WTC11 (cell line): ENCODE measurements around the gene ADAMTSL4. TPM values are rescaled to one million over a fixed set of nuclear protein-coding genes. Genes with fewer than 3 reads are reported as not detected.

Source experiments
- ATAC-seq: fragments of 200-7000 bp; cut with Tn5 transposase; 2 replicates; pipeline ENCODE4 v1.10.0; 2021; ENCODE audit warnings: mild to moderate bottlenecking, moderate library complexity
- CTCF ChIA-PET: fragments of 300-600 bp; sonication (Branson Sonifier 250); formaldehyde crosslinking; loops from one replicate; lab custom pipeline; 2021; ENCODE audit warnings: antibody characterized with exemption; lab: Charles Lee
- POLR2A ChIA-PET: fragments of 350-600 bp; sonication (Branson Sonifier 250); formaldehyde crosslinking; loops from one replicate; lab custom pipeline; 2021; ENCODE audit warnings: antibody characterized with exemption; lab: Charles Lee
- DNase-seq: peaks from one replicate; pipeline ENCODE4 v3.0.0; 2021; ENCODE audit warnings: low spot score
- H3K27ac Mint-ChIP-seq: 2 replicates; pipeline ENCODE4 v1.8.0; 2021; ENCODE audit warnings: mixed read lengths
- H3K27me3 Mint-ChIP-seq: 2 replicates; pipeline ENCODE4 v1.8.0; 2021; ENCODE audit warnings: low read depth, mild to moderate bottlenecking, moderate library complexity, mixed read lengths
- H3K36me3 Mint-ChIP-seq: 2 replicates; pipeline ENCODE4 v1.8.0; 2021; ENCODE audit warnings: mixed read lengths
- H3K4me1 Mint-ChIP-seq: 2 replicates; pipeline ENCODE4 v1.8.0; 2022; ENCODE audit warnings: mixed read lengths
- H3K4me3 Mint-ChIP-seq: 2 replicates; pipeline ENCODE4 v1.8.0; 2021; ENCODE audit warnings: mild to moderate bottlenecking, moderate library complexity, mixed read lengths
- H3K9me3 Mint-ChIP-seq: 2 replicates; pipeline ENCODE4 v1.8.0; 2021; ENCODE audit warnings: mixed read lengths
- CREB1 ChIP-seq: sonication (generic); formaldehyde crosslinking; IDR thresholded peaks from 2 replicates; pipeline ENCODE4 v1.8.0; 2023; ENCODE audit warnings: mild to moderate bottlenecking, missing genetic modification reagents
- ESRRA ChIP-seq: sonication (generic); formaldehyde crosslinking; IDR thresholded peaks from 2 replicates; pipeline ENCODE4 v1.8.1; 2022; ENCODE audit warnings: mild to moderate bottlenecking, missing genetic modification reagents, borderline replicate concordance
- FOXK1 ChIP-seq: sonication (generic); formaldehyde crosslinking; IDR thresholded peaks from 2 replicates; pipeline ENCODE4 v1.8.0; 2022; ENCODE audit warnings: mild to moderate bottlenecking, moderate library complexity, missing genetic modification reagents
- GABPB1 ChIP-seq: sonication (generic); formaldehyde crosslinking; IDR thresholded peaks from 2 replicates; pipeline ENCODE4 v1.8.1; 2023; ENCODE audit warnings: mild to moderate bottlenecking, missing genetic modification reagents
- IRF2 ChIP-seq: sonication (generic); formaldehyde crosslinking; IDR thresholded peaks from 2 replicates; pipeline ENCODE4 v1.8.0; 2022; ENCODE audit warnings: low read depth, missing genetic modification reagents, borderline replicate concordance
- JAZF1 ChIP-seq: fragments of 250-450 bp; sonication (Bioruptor Pico); IDR thresholded peaks from 2 replicates; pipeline ENCODE4 v1.9.0; 2021; ENCODE audit warnings: moderate library complexity, mild to moderate bottlenecking, inconsistent platforms
- NR2C2 ChIP-seq: sonication (generic); formaldehyde crosslinking; IDR thresholded peaks from 2 replicates; pipeline ENCODE4 v1.8.0; 2022; ENCODE audit warnings: mild to moderate bottlenecking, missing genetic modification reagents
- TP53 ChIP-seq: sonication (generic); formaldehyde crosslinking; IDR thresholded peaks from 2 replicates; pipeline ENCODE4 v1.8.1; 2023; ENCODE audit warnings: mild to moderate bottlenecking, missing genetic modification reagents
- ZBTB21 ChIP-seq: sonication (generic); formaldehyde crosslinking; IDR thresholded peaks from 2 replicates; pipeline ENCODE4 v1.8.1; 2023; ENCODE audit warnings: mild to moderate bottlenecking, missing genetic modification reagents, borderline replicate concordance
- ZNF121 ChIP-seq: sonication (generic); formaldehyde crosslinking; IDR thresholded peaks from 2 replicates; pipeline ENCODE4 v1.8.0; 2023; ENCODE audit warnings: missing genetic modification reagents
- ZNF423 ChIP-seq: fragments of 250-450 bp; sonication (Bioruptor Pico); IDR thresholded peaks from 2 replicates; pipeline ENCODE4 v2.1.2; 2022; ENCODE audit warnings: mild to moderate bottlenecking, moderate library complexity
- total RNA-seq: library from RNA; stranded (reverse); gene quantifications from 3 replicates; pipeline ENCODE4 v1.2.3, GENCODE V29; 2021
- TF ChIP-seq, protein P1 (sequence below): sonication (generic); formaldehyde crosslinking; IDR thresholded peaks from 2 replicates; pipeline ENCODE4 v1.8.0; 2022; ENCODE audit warnings: mild to moderate bottlenecking, missing genetic modification reagents
- TF ChIP-seq, protein P2 (sequence below): sonication (generic); formaldehyde crosslinking; IDR thresholded peaks from 2 replicates; pipeline ENCODE4 v1.8.0; 2022; ENCODE audit warnings: mild to moderate bottlenecking, missing genetic modification reagents
- TF ChIP-seq, protein P3 (sequence below): sonication (generic); formaldehyde crosslinking; IDR thresholded peaks from 2 replicates; pipeline ENCODE4 v1.8.0; 2023; ENCODE audit warnings: mild to moderate bottlenecking, missing genetic modification reagents
- TF ChIP-seq, protein P4 (sequence below): fragments of 250-450 bp; sonication (Bioruptor Pico); IDR thresholded peaks from 2 replicates; pipeline ENCODE4 v1.9.0; 2021; ENCODE audit warnings: mild to moderate bottlenecking
- TF ChIP-seq, protein P5 (sequence below): sonication (generic); formaldehyde crosslinking; IDR thresholded peaks from 2 replicates; pipeline ENCODE4 v1.8.1; 2022; ENCODE audit warnings: mild to moderate bottlenecking, moderate library complexity, missing genetic modification reagents
- TF ChIP-seq, protein P6 (sequence below): sonication (generic); formaldehyde crosslinking; IDR thresholded peaks from 2 replicates; pipeline ENCODE4 v1.8.1; 2022; ENCODE audit warnings: low read depth, mild to moderate bottlenecking, moderate library complexity, missing genetic modification reagents, borderline replicate concordance

The ADAMTSL4 gene
- total RNA-seq, 1 experiment from 2014 or later, result 6.6 TPM

DNA sequence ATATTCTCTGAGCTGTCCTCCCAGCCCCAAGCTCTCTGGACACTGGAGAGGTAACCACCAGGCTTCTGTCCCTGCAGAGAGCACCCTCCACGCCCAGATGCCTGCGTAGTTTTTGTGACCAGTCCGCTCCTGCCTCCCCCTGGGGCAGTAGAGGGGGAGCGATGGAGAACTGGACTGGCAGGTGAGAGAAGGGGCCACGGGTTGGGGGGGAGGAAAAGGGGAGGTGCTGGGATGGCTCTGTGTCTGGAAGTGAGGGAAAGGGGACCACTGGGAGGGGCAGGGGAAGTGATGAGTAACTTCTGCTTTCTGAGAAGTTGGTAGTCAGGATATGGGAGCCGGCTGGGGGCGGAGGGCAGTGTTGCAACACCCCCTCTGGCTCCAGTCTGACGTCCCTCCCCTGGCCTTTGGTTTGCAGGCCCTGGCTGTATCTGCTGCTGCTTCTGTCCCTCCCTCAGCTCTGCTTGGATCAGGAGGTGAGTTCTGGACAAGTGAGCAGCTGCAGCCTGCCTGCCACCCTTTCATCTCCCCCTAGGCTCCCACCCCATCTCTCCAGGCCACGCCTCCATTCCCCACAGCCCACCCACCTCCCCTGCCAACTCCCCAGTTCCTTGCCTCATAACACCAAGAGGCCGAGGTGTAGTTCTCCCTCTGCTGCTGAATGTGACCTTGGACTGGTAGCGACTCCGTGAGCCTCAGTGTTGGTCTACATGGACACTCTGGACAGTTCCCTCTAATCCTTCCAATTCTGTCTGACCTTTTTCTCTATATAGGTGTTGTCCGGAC is 3.1 kb downstream of the ADAMTSL4 start:
- TF ChIP-seq ZBTB21 (CRISPR knock-in tag) (no peak), ZNF121 (CRISPR knock-in tag) (no peak), TP53 (CRISPR knock-in tag) (no peak), GABPB1 (peak; percentile 53; the same call in 1 of the 2 replicates)
- TF ChIP-seq, protein P1, sequence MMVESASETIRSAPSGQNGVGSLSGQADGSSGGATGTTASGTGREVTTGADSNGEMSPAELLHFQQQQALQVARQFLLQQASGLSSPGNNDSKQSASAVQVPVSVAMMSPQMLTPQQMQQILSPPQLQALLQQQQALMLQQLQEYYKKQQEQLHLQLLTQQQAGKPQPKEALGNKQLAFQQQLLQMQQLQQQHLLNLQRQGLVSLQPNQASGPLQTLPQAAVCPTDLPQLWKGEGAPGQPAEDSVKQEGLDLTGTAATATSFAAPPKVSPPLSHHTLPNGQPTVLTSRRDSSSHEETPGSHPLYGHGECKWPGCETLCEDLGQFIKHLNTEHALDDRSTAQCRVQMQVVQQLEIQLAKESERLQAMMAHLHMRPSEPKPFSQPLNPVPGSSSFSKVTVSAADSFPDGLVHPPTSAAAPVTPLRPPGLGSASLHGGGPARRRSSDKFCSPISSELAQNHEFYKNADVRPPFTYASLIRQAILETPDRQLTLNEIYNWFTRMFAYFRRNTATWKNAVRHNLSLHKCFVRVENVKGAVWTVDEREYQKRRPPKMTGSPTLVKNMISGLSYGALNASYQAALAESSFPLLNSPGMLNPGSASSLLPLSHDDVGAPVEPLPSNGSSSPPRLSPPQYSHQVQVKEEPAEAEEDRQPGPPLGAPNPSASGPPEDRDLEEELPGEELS, result no peak
- TF ChIP-seq, protein P2, sequence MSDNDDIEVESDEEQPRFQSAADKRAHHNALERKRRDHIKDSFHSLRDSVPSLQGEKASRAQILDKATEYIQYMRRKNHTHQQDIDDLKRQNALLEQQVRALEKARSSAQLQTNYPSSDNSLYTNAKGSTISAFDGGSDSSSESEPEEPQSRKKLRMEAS (CRISPR knock-in tag), result no peak
- TF ChIP-seq, protein P3, sequence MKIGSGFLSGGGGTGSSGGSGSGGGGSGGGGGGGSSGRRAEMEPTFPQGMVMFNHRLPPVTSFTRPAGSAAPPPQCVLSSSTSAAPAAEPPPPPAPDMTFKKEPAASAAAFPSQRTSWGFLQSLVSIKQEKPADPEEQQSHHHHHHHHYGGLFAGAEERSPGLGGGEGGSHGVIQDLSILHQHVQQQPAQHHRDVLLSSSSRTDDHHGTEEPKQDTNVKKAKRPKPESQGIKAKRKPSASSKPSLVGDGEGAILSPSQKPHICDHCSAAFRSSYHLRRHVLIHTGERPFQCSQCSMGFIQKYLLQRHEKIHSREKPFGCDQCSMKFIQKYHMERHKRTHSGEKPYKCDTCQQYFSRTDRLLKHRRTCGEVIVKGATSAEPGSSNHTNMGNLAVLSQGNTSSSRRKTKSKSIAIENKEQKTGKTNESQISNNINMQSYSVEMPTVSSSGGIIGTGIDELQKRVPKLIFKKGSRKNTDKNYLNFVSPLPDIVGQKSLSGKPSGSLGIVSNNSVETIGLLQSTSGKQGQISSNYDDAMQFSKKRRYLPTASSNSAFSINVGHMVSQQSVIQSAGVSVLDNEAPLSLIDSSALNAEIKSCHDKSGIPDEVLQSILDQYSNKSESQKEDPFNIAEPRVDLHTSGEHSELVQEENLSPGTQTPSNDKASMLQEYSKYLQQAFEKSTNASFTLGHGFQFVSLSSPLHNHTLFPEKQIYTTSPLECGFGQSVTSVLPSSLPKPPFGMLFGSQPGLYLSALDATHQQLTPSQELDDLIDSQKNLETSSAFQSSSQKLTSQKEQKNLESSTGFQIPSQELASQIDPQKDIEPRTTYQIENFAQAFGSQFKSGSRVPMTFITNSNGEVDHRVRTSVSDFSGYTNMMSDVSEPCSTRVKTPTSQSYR (CRISPR knock-in tag), result no peak
- TF ChIP-seq, protein P4, sequence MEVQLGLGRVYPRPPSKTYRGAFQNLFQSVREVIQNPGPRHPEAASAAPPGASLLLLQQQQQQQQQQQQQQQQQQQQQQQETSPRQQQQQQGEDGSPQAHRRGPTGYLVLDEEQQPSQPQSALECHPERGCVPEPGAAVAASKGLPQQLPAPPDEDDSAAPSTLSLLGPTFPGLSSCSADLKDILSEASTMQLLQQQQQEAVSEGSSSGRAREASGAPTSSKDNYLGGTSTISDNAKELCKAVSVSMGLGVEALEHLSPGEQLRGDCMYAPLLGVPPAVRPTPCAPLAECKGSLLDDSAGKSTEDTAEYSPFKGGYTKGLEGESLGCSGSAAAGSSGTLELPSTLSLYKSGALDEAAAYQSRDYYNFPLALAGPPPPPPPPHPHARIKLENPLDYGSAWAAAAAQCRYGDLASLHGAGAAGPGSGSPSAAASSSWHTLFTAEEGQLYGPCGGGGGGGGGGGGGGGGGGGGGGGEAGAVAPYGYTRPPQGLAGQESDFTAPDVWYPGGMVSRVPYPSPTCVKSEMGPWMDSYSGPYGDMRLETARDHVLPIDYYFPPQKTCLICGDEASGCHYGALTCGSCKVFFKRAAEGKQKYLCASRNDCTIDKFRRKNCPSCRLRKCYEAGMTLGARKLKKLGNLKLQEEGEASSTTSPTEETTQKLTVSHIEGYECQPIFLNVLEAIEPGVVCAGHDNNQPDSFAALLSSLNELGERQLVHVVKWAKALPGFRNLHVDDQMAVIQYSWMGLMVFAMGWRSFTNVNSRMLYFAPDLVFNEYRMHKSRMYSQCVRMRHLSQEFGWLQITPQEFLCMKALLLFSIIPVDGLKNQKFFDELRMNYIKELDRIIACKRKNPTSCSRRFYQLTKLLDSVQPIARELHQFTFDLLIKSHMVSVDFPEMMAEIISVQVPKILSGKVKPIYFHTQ (CRISPR knock-in tag), result no peak
- peaks cover 35% of the 10 kb centered on the region for H3K4me1 Mint-ChIP-seq
- H3K27me3 Mint-ChIP-seq, result peaks cover 32% of the 10 kb centered on the region
- no peak overlapping the region for H3K27ac Mint-ChIP-seq
- ATAC-seq (no peak; the same call in 1 of the 2 replicates), DNase-seq (no peak)
- CTCF ChIA-PET, result interaction anchor here (0.6 to 8.2 kb wide), 4 partner anchors 8 to 261 kb away, joined by 3 to 124 read pairs (median 50); no protein-coding TSS in a partner anchor
- H3K9me3 Mint-ChIP-seq, result no peaks in the 10 kb centered on the region
- no peak overlapping the region for H3K4me3 Mint-ChIP-seq
- POLR2A ChIA-PET, result interaction anchor here (0.7 kb wide), 1 partner anchor 13 kb away, joined by 4 read pairs; no protein-coding TSS in a partner anchor
- peaks cover 4% of the 10 kb centered on the region; the same call in 1 of the 2 replicates for H3K36me3 Mint-ChIP-seq

DNA sequence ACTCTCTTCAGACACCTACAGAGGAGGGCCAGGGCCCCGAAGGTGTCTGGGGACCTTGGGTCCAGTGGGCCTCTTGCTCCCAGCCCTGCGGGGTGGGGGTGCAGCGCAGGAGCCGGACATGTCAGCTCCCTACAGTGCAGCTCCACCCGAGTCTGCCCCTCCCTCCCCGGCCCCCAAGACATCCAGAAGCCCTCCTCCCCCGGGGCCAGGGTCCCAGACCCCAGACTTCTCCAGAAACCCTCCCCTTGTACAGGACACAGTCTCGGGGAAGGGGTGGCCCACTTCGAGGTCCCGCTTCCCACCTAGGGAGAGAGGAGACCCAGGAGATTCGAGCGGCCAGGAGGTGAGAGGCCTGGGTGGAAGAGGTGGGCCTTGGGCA is 3.7 kb downstream of the ADAMTSL4 start:
- Mint-ChIP-seq H3K4me1 (peaks cover 35% of the 10 kb centered on the region), H3K36me3 (peaks cover 4% of the 10 kb centered on the region; the same call in 1 of the 2 replicates), H3K4me3 (no peak overlapping the region), H3K27me3 (peaks cover 29% of the 10 kb centered on the region), H3K27ac (no peak overlapping the region), H3K9me3 (no peaks in the 10 kb centered on the region)
- no peak for DNase-seq
- ATAC-seq, result no peak
- POLR2A ChIA-PET, result no interaction called here
- CTCF ChIA-PET, result interaction anchor here (1.1 to 8.2 kb wide), 3 partner anchors 7 to 18 kb away, joined by 4 to 124 read pairs (median 97); no protein-coding TSS in a partner anchor
- TF ChIP-seq ZNF423 (CRISPR knock-in tag) (no peak), FOXK1 (CRISPR knock-in tag) (no peak), IRF2 (no peak), JAZF1 (CRISPR knock-in tag) (no peak), ESRRA (CRISPR knock-in tag) (no peak), NR2C2 (no peak), CREB1 (CRISPR knock-in tag) (no peak)
- TF ChIP-seq, protein P5, sequence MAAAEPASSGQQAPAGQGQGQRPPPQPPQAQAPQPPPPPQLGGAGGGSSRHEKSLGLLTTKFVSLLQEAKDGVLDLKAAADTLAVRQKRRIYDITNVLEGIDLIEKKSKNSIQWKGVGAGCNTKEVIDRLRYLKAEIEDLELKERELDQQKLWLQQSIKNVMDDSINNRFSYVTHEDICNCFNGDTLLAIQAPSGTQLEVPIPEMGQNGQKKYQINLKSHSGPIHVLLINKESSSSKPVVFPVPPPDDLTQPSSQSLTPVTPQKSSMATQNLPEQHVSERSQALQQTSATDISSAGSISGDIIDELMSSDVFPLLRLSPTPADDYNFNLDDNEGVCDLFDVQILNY (CRISPR knock-in tag), result no peak
- TF ChIP-seq, protein P6, sequence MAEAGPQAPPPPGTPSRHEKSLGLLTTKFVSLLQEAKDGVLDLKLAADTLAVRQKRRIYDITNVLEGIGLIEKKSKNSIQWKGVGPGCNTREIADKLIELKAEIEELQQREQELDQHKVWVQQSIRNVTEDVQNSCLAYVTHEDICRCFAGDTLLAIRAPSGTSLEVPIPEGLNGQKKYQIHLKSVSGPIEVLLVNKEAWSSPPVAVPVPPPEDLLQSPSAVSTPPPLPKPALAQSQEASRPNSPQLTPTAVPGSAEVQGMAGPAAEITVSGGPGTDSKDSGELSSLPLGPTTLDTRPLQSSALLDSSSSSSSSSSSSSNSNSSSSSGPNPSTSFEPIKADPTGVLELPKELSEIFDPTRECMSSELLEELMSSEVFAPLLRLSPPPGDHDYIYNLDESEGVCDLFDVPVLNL (CRISPR knock-in tag), result no peak
- TF ChIP-seq, protein P1, result no peak
- TF ChIP-seq, protein P4 (CRISPR knock-in tag), result no peak
